ENCODE data around the gene USP22. TPM values are rescaled to one million over a fixed set of nuclear protein-coding genes. Genes with fewer than 3 reads are reported as not detected.

Gene USP22
- total and polyA plus RNA-seq, 2 of the 8 experiments (the other 6 are each of a cell fraction or from before 2014, with no cell fraction given), result 221 to 316 TPM

- no peaks in the 10 kb centered on the region for H3K23me2 ChIP-seq (ENCODE audit: low read depth, low read length)
- CTCF ChIA-PET (ENCODE audit: partially characterized antibody), result no interaction called here
- H4K5ac ChIP-seq (ENCODE audit: insufficient read length, low read depth, low read length), result no peak overlapping the region
- no peak overlapping the region for H2AK5ac ChIP-seq (ENCODE audit: low read depth, low read length)
- H3K4me1 ChIP-seq (replicated peaks in 1 of 4; ENCODE audit: control insufficient read depth in 3 of 4, insufficient read depth in 4 of 4, low read length in 3 of 4), result peaks cover 0 to 6% (median 1%) of the 10 kb centered on the region in 4 experiments; a peak in 3 of 7 replicates
- H3K79me1 ChIP-seq (ENCODE audit: low read depth, low read length), result peaks cover 15% of the 10 kb centered on the region
- H2BK5ac ChIP-seq (ENCODE audit: low read depth, low read length), result no peak overlapping the region
- POLR2A ChIA-PET (ENCODE audit: partially characterized antibody), result interaction anchor here (0.6 to 4.1 kb wide), 5 partner anchors 10 to 115 kb away, joined by 3 to 15 read pairs (median 5); partner anchors contain the start of gene USP22
- no peak overlapping the region for H4K8ac ChIP-seq (ENCODE audit: extremely low read depth, insufficient read depth, low read length)
- no peak overlapping the region for H3K4me2 ChIP-seq (ENCODE audit: insufficient read depth in 1 of 2, low read depth in 2 of 2, low read length in 2 of 2)
- FAIRE-seq (no peak), DNase-seq (ENCODE audit: low read depth in 1 of 2, low spot score in 2 of 2) (no peak)
- H3K36me3 ChIP-seq (ENCODE audit: control insufficient read depth in 2 of 4, insufficient read depth in 4 of 4, low read length in 3 of 4), result peaks cover 16 to 66% (median 44%) of the 10 kb centered on the region in 4 experiments
- no peak overlapping the region for H2BK120ac ChIP-seq (replicated peaks; ENCODE audit: low read depth, low read length)
- TF ChIP-seq CBX5 (IDR thresholded peaks at IDR 0.05; ENCODE audit: low read depth, low read length) (no peak), ASH2L (IDR thresholded peaks at IDR 0.05; ENCODE audit: low read length) (no peak), POLR2AphosphoS5 (IDR thresholded peaks at IDR 0.05; ENCODE audit: low read depth, low read length) (no peak), SP4 (IDR thresholded peaks at IDR 0.05; ENCODE audit: low read length) (no peak), YY1 (IDR thresholded peaks at IDR 0.05; ENCODE audit: low read depth, low read length) (no peak), TCF12 (IDR thresholded peaks at IDR 0.05; ENCODE audit: low read depth, low read length) (no peak), ATF2 (IDR thresholded peaks at IDR 0.05; ENCODE audit: low read length) (no peak), EZH2 (IDR thresholded peaks at IDR 0.05; ENCODE audit: low read depth, low read length, severe bottlenecking) (no peak), POU5F1 (IDR thresholded peaks at IDR 0.05; ENCODE audit: low read depth, low read length) (no peak), SP1 (IDR thresholded peaks at IDR 0.05; ENCODE audit: low read depth, low read length) (no peak)
- H2BK20ac ChIP-seq (ENCODE audit: low read length), result no peak overlapping the region
- H3K79me2 ChIP-seq (ENCODE audit: control insufficient read depth in 1 of 2, insufficient read depth in 2 of 2, low read length in 2 of 2), result peaks cover 84 to 100% of the 10 kb centered on the region in 2 experiments
- H3K56ac ChIP-seq (replicated peaks; ENCODE audit: insufficient read length, low read depth, low read length), result no peak overlapping the region
- no peaks in the 10 kb centered on the region for H3K27me3 ChIP-seq (replicated peaks in 1 of 4; ENCODE audit: control insufficient read depth in 3 of 4, extremely low read depth in 1 of 4, insufficient read depth in 3 of 4, low read length in 3 of 4)
- no peak overlapping the region for H3K4me3 ChIP-seq (ENCODE audit: extremely low read depth in 1 of 4, insufficient read depth in 2 of 4, low read depth in 3 of 4, low read length in 4 of 4)
- 95% methylated on average over 8 of the region's 14 CpGs; no CpG with 5 or more reads in 1 of the 2 experiments for whole genome bisulfite sequencing, 2 experiments (ENCODE audit: extremely low coverage in 1 of 2, insufficient coverage in 1 of 2, insufficient read length in 1 of 2, insufficient replicate concordance in 2 of 2, low coverage in 1 of 2, low lambda C conversion rate in 2 of 2, missing lambda C conversion rate in 1 of 2)
- no peak overlapping the region for H2BK12ac ChIP-seq (ENCODE audit: low read depth, low read length)
- H3K4ac ChIP-seq (replicated peaks; ENCODE audit: insufficient read length, low read depth, low read length), result no peak overlapping the region
- H3K9ac ChIP-seq (replicated peaks in 1 of 4; ENCODE audit: extremely low read depth in 1 of 4, low read depth in 3 of 4, low read length in 3 of 4), result no peak overlapping the region
- no peak overlapping the region for H3K18ac ChIP-seq (ENCODE audit: extremely low read depth, low read length)
- no peak overlapping the region for H4K91ac ChIP-seq (replicated peaks; ENCODE audit: insufficient read length, low read length)
- H3K9me3 ChIP-seq (ENCODE audit: insufficient read depth in 2 of 2, low read depth in 1 of 2, low read length in 1 of 2), result no peaks in the 10 kb centered on the region
- no peak overlapping the region for H3K14ac ChIP-seq (ENCODE audit: insufficient read length)
- peaks cover 46 to 63% of the 10 kb centered on the region in 2 experiments for H4K20me1 ChIP-seq (replicated peaks in 1 of 2; ENCODE audit: control insufficient read depth in 1 of 2, insufficient read depth in 2 of 2, low read length in 2 of 2)
- no peak overlapping the region for H3K23ac ChIP-seq (ENCODE audit: insufficient read length)
- H2BK15ac ChIP-seq (ENCODE audit: low read length), result no peak overlapping the region
- no peak overlapping the region for H3K27ac ChIP-seq (ENCODE audit: low read depth, low read length)
- H2AFZ ChIP-seq (ENCODE audit: low read length), result no peak overlapping the region
Measured at GRCh38 chr17:21027031-21027430, 15.8 kb downstream of the USP22 start.

Data from H1 (cell line).